GM12892 (cell line): Measurements from ENCODE around the gene PTPRR.

Experiments
- DNase-seq: peaks from one replicate; pipeline ENCODE4 v3.0.0; 2011; ENCODE audit not compliant: insufficient read length
- FAIRE-seq: peaks from 2 replicates; lab custom pipeline; 2011; peaks lifted over from hg19 to GRCh38; lab: Jason Lieb, UNC
- POLR2A ChIP-seq: IDR thresholded peaks from 2 replicates; pipeline ENCODE4 v1.6.1; 2011; ENCODE audit warnings: low read depth, low read length, control low read depth
- POLR2AphosphoS5 ChIP-seq: IDR thresholded peaks from 2 replicates; pipeline ENCODE4 v1.6.1; 2011; ENCODE audit warnings: low read depth, low read length, control low read depth
- TAF1 ChIP-seq: IDR thresholded peaks from 2 replicates; pipeline ENCODE4 v1.6.1; 2011; ENCODE audit warnings: low read depth, mild to moderate bottlenecking, control low read depth, low read length, borderline replicate concordance

The PTPRR gene

GRCh38 chr12:70711831-70712230 lies 208.7 kb downstream of the PTPRR start:
- no peak for DNase-seq
- TF ChIP-seq POLR2A (no peak), POLR2AphosphoS5 (no peak), TAF1 (no peak)
- no peak for FAIRE-seq

- TF ChIP-seq POLR2A (no peak), POLR2AphosphoS5 (no peak), TAF1 (no peak)
- DNase-seq (no peak), FAIRE-seq (no peak)
Observed at GRCh38 chr12:70709022-70709421, 211.5 kb downstream of the PTPRR start.

- TF ChIP-seq POLR2AphosphoS5 (no peak), TAF1 (no peak), POLR2A (no peak)
- FAIRE-seq (no peak), DNase-seq (no peak)
Observed at GRCh38 chr12:70706611-70707010, 213.9 kb downstream of the PTPRR start.

DNA sequence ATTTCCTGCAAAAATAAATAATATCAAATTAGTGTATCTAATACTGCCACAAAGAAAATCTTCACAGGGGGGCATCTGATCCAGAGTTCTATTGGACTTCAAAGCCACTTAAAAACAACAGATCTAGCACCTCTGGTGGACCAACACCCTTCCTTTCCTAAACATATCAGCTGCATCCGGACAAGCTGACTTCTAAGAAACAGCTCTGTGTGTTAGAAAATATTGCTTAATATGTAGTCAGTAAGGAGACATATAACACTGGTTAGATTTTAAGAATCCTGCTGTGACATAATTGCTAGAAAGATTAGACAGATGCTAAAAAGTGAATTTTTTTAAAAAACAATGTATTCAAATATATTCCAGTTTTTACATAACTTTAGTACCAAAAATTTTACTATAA lies 222.2 kb downstream of the PTPRR start:
- no peak for DNase-seq

GRCh38 chr12:70695361-70696023 lies 225.0 kb downstream of the PTPRR start:
- no peak for DNase-seq
- no peak for FAIRE-seq
- TF ChIP-seq TAF1 (no peak), POLR2AphosphoS5 (no peak), POLR2A (no peak)

More for the DNA sequence above, 222.2 kb downstream of the PTPRR start:
- FAIRE-seq = no peak
- TF ChIP-seq POLR2A (no peak), TAF1 (no peak), POLR2AphosphoS5 (no peak)

- no peak for FAIRE-seq
- DNase-seq = no peak
- no peak for TF ChIP-seq POLR2A
- no peak for TF ChIP-seq POLR2AphosphoS5
- TF ChIP-seq TAF1 = no peak
Observed at GRCh38 chr12:70692681-70693288, 227.8 kb downstream of the PTPRR start.

- no peak for DNase-seq
- TF ChIP-seq POLR2A (no peak), TAF1 (no peak), POLR2AphosphoS5 (no peak)
- FAIRE-seq = no peak
Observed at GRCh38 chr12:70691018-70691672, 229.4 kb downstream of the PTPRR start.

DNA sequence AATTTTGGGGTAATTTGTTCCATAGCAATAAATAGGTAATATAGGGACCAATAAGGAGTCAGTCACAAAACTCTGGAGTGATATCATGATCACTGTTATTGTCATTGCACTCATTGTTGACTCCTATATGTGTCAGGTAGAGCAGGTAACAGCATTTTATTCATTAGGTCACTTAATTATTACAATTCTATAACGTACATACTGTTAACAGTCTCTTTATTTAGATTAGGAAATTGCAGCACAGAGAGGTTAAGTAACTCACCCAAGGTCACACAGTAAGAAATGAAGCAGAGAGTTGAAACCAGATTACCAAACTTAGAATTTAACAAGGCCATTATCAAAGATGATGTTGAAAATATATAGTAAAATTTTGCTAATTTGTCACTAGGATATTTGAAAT lies 233.6 kb downstream of the PTPRR start:
- DNase-seq (no peak), FAIRE-seq (no peak)
- TF ChIP-seq POLR2A (no peak), POLR2AphosphoS5 (no peak), TAF1 (no peak)

DNA sequence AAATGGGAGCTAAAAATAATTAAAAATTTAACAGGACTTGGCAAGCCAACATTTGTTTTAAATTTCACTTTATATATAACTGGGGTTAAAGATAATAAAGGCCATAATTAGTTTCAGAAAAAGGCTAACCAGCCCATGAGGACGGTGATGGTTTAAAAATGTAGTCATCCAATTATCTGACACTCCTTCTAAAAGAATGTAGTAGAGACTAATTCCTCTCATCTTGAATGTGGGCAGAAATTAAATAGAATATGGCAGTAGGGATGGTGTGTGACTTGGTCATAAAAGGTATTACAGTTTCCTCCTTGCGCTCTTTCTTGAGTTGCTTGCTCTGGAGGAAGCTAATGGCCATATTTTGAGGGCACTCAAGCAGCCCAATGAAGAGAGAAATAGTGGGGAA lies 234.2 kb downstream of the PTPRR start:
- no peak for FAIRE-seq
- no peak for TF ChIP-seq TAF1
- TF ChIP-seq POLR2A = no peak
- no peak for TF ChIP-seq POLR2AphosphoS5
- no peak for DNase-seq

DNA sequence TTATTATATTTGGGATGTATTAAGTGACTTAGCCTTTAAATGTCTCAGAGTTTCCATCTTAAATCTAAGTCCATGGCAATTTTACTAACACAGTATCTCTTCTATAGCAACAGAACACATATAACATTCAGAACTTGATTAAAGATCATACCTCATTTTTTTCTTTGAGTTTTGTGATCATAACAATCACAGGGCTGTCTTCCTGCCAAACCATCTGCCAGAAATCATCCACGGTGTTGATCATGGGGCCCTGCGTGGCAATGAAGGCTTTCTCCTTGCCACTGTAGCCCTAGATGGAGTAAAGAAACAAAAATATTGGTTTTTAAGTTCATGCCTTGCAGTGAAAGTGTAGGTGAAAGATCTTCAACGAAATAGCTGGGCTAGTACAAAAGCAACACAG lies 236.6 kb downstream of the PTPRR start:
- FAIRE-seq (no peak), DNase-seq (no peak)
- TF ChIP-seq POLR2A (no peak), POLR2AphosphoS5 (no peak), TAF1 (no peak)

- TF ChIP-seq POLR2AphosphoS5 = no peak
- no peak for TF ChIP-seq TAF1
- no peak for TF ChIP-seq POLR2A
- no peak for DNase-seq
- no peak for FAIRE-seq
Observed at GRCh38 chr12:70671698-70672097, 248.8 kb downstream of the PTPRR start.
